Chondrocyte (in vitro differentiated cells): ENCODE results near the gene NUDT21. TPM values are rescaled to one million over a fixed set of nuclear protein-coding genes. Genes with fewer than 3 reads are reported as not detected.
A peak's percentile ranks its signal among the peaks of the same experiment; 100 is the strongest.

Experiments used
- DNase-seq: peaks from one replicate; pipeline ENCODE4 v3.0.0; 2021; ENCODE audit warnings: mixed read lengths, low spot score
- H3K27ac Mint-ChIP-seq: one replicate; pipeline ENCODE4 v1.8.0; 2021; ENCODE audit warnings: mild to moderate bottlenecking, moderate library complexity, mixed read lengths; ENCODE audit not compliant: unreplicated experiment
- H3K27me3 Mint-ChIP-seq: 2 replicates; pipeline ENCODE4 v1.8.0; 2021; ENCODE audit warnings: low read depth, mixed read lengths
- H3K36me3 Mint-ChIP-seq: 2 replicates; pipeline ENCODE4 v1.8.0; 2021; ENCODE audit warnings: low read depth, mixed read lengths
- H3K4me1 Mint-ChIP-seq: 2 replicates; pipeline ENCODE4 v1.8.0; 2021; ENCODE audit warnings: low read depth, mild to moderate bottlenecking, mixed read lengths
- H3K4me3 Mint-ChIP-seq: one replicate; pipeline ENCODE4 v1.8.0; 2021; ENCODE audit warnings: mild to moderate bottlenecking, moderate library complexity, mixed read lengths; ENCODE audit not compliant: unreplicated experiment
- H3K9me3 Mint-ChIP-seq: 2 replicates; pipeline ENCODE4 v1.8.0; 2021; ENCODE audit warnings: low read depth, mixed read lengths
- total RNA-seq: library from RNA; stranded (reverse); gene quantifications from 3 replicates; pipeline ENCODE4 v1.2.1, GENCODE V29; 2021
- TF ChIP-seq, protein P1 (sequence below): fragments of 200-600 bp; sonication (generic); IDR thresholded peaks from 2 replicates; pipeline ENCODE4 v1.5.0; 2021; ENCODE audit warnings: antibody characterized with exemption, mild to moderate bottlenecking, moderate library complexity

The NUDT21 gene
- total RNA-seq, 1 donor from 2014 or later: 69.0 TPM

DNA sequence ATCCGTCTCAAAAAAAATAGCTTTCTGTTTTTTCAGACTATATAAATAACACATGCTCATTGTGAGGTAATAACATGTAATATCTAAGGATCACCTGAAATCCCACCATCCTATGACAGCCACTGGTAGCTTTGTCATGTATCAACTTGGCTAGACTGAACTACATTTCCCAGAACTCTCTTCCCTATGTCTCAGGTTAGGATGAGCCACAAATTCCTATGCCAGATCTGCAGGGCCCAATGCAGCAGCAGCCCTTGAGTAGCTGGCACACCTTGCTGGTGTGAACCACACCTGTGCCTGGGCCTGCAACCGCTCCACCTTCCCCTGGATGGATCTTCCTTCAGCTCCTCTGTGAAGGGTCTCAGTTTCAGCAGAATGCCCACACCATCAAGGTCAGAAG is 28.3 kb upstream of the NUDT21 start:
- H3K9me3 Mint-ChIP-seq: no peaks in the 10 kb centered on the region
- no peak for DNase-seq
- peak overlapping the region; percentile 64 for H3K27ac Mint-ChIP-seq
- TF ChIP-seq, protein P1, sequence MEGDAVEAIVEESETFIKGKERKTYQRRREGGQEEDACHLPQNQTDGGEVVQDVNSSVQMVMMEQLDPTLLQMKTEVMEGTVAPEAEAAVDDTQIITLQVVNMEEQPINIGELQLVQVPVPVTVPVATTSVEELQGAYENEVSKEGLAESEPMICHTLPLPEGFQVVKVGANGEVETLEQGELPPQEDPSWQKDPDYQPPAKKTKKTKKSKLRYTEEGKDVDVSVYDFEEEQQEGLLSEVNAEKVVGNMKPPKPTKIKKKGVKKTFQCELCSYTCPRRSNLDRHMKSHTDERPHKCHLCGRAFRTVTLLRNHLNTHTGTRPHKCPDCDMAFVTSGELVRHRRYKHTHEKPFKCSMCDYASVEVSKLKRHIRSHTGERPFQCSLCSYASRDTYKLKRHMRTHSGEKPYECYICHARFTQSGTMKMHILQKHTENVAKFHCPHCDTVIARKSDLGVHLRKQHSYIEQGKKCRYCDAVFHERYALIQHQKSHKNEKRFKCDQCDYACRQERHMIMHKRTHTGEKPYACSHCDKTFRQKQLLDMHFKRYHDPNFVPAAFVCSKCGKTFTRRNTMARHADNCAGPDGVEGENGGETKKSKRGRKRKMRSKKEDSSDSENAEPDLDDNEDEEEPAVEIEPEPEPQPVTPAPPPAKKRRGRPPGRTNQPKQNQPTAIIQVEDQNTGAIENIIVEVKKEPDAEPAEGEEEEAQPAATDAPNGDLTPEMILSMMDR: no peak
- H3K36me3 Mint-ChIP-seq: peaks cover 28% of the 10 kb centered on the region
- peaks cover 50% of the 10 kb centered on the region for H3K4me1 Mint-ChIP-seq
- H3K4me3 Mint-ChIP-seq: no peak overlapping the region
- H3K27me3 Mint-ChIP-seq: no peaks in the 10 kb centered on the region

DNA sequence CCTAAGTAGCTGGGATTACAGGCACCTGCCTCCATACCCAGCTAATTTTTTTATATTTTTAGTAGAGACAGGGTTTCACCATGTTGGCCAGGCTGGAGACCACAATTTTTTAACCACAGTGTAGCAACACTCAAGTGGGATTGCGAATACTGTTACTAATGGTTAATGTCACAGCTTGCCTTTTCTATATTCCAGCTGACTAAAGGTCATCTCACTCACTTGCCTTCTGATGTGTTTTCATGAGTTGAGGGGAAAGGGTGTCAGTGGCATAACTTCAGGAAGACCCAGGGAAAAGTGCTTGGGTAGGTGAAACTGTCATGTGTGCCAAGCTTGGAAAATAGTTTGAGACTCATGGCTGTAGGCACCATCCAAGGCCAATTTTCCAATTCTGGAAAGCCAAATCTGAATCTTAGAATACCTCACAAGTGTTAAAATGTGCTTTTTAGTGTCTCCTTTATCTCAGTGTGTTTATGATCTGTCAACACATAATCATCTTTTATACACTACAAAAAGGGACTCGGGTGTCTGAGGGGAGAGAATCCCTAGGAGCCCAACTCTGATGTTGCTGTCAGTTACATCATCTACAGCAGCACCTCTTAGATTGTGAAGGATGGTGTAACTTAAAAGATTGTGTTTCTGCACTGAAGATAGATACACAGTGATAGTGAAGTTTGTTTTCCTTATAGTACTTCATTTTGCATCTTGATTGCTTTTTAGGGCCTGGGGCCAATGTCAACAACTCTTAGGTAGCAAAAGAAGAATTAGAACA is 27.3 kb upstream of the NUDT21 start:
- Mint-ChIP-seq H3K36me3 (peaks cover 29% of the 10 kb centered on the region), H3K4me3 (no peak overlapping the region)
- DNase-seq: no peak

DNA sequence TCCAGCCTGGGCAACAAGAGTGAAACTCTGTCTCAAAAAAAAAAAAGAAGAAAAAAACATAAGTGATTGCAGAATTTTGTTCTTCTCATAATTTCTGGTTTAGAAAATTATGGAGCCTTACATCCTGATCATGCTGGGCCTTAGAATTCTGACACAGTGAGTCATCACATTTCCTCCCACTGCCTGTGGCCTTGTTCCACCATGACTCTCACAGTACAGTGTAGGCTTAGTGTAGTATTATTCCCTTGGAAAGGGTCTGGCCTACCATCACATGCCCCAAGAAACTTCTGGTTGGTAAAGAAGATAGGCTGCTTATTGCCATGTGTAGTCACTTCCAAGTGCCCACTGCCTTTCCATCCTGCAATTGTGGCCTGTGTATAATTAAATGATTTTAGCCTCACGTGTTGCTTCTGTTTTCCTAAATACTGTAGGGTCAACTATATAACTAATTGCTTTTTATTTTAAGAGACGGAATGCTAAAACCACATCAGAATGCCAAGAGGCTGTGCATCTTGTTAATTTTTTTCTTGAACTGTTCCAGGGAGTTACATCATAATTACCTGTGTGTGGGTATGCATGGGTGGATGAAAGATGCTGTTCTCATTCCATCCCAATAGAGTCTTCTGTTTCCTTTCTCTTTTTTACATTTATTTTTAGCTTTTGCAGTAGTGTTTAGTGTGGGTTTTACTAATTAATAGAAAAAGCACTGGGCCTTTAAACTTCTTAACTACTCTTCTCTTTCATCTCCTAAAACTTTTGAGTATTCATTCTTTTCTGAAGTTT is 26.2 kb upstream of the NUDT21 start:
- Mint-ChIP-seq H3K27ac (peak overlapping the region; percentile 83), H3K4me3 (no peak overlapping the region), H3K4me1 (peaks cover 45% of the 10 kb centered on the region), H3K36me3 (peaks cover 32% of the 10 kb centered on the region), H3K9me3 (no peaks in the 10 kb centered on the region), H3K27me3 (no peaks in the 10 kb centered on the region)
- no peak for DNase-seq
- TF ChIP-seq, protein P1: no peak

More for the DNA sequence above, 27.3 kb upstream of the NUDT21 start:
- no peaks in the 10 kb centered on the region for H3K9me3 Mint-ChIP-seq
- H3K27me3 Mint-ChIP-seq: no peaks in the 10 kb centered on the region
- peaks cover 50% of the 10 kb centered on the region for H3K4me1 Mint-ChIP-seq
- H3K27ac Mint-ChIP-seq: peak overlapping the region; percentile 45
- TF ChIP-seq, protein P1: no peak

DNA sequence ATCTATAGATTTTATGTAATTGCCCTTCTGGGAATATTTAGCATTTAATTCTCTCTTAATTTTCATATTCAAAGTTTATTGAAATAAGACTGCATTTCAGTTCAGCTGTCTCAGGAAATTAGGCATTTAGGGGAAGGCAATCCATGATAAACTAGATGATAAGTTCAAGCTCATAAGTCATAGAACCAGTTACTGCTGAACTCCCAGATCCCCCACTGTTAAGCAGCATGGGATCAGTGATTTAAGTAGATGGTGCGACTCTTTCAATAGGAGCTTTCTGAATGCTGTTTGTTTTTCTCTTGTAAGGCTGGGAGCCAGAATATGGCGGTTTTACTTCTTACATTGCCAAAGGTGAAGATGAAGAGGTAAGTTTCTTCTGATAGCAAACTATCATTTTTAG is 24.1 kb upstream of the NUDT21 start:
- Mint-ChIP-seq H3K4me3 (no peak overlapping the region), H3K4me1 (peaks cover 28% of the 10 kb centered on the region), H3K9me3 (no peaks in the 10 kb centered on the region), H3K36me3 (peaks cover 41% of the 10 kb centered on the region), H3K27me3 (no peaks in the 10 kb centered on the region), H3K27ac (no peak overlapping the region)
- TF ChIP-seq, protein P1: no peak
- DNase-seq: no peak

DNA sequence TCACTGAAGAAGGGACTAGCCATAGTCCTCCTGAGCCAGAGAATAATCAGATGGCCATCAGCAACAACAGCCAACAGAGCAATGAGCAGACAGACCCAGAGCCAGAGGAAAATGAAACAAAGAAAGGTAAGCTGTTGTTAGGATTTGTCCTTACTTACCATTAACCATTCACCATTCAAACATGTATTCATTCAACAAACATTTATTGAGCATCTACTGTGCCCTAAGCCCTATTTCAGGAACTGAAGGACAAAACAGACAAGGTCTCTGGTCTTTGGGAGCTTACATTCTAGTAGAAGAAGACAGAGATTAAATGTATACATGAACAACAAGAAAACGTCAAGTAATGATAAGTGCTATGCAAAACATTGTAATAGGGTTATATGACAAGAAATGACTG is 19.5 kb upstream of the NUDT21 start:
- Mint-ChIP-seq H3K27ac (peak overlapping the region; percentile 58), H3K4me3 (no peak overlapping the region), H3K4me1 (no peaks in the 10 kb centered on the region), H3K36me3 (peaks cover 47% of the 10 kb centered on the region), H3K27me3 (no peaks in the 10 kb centered on the region), H3K9me3 (no peaks in the 10 kb centered on the region)
- no peak for DNase-seq
- TF ChIP-seq, protein P1: no peak
